IMR-90 (cell line): ENCODE data around the gene SLC25A15. TPM values are rescaled to one million over a fixed set of nuclear protein-coding genes. Genes with fewer than 3 reads are reported as not detected.

Experiments
- ATAC-seq: fragments of 200-7000 bp; cut with Tn5 transposase; 2 replicates; pipeline ENCODE4 v1.9.1; 2020; ENCODE audit warnings: low read depth, mild to moderate bottlenecking, moderate library complexity
- BruUV-seq: library from RNA; stranded (reverse); fragments of 400-500 nt; replicated peaks from 2 replicates; lab custom pipeline; 2021; lab: Mats Ljungman, UMichigan
- CTCF ChIA-PET: fragments of 300-600 bp; formaldehyde crosslinking; extraction: SDS; loops from one replicate; lab custom pipeline; 2021; ENCODE audit warnings: antibody characterized with exemption; lab: Yijun Ruan, JAX
- POLR2A ChIA-PET: fragments of 300-600 bp; sonication (Branson Sonifier 250); formaldehyde crosslinking; loops from one replicate; lab custom pipeline; 2022; ENCODE audit warnings: antibody characterized with exemption; ENCODE audit not compliant: unreplicated experiment; lab: Charles Lee
- DNase-seq: peaks from one replicate; pipeline ENCODE4 v3.0.0; 2013
- H2AFZ ChIP-seq: replicated peaks from 2 replicates; pipeline ENCODE3; 2013; ENCODE audit warnings: low read length, mild to moderate bottlenecking; ENCODE audit not compliant: poor library complexity
- H2AK5ac ChIP-seq: 2 replicates; pipeline ENCODE4 v1.6.1; 2013; ENCODE audit warnings: low read depth, low read length, inconsistent platforms
- H2AK9ac ChIP-seq: replicated peaks from 2 replicates; pipeline ENCODE3; 2013; ENCODE audit warnings: mild to moderate bottlenecking, low read depth, low read length, moderate library complexity; ENCODE audit not compliant: poor library complexity
- H2BK120ac ChIP-seq: 2 replicates; pipeline ENCODE4 v1.6.1; 2013; ENCODE audit warnings: low read depth, low read length, inconsistent platforms
- H2BK15ac ChIP-seq: 3 replicates; pipeline ENCODE4 v1.6.1; 2013; ENCODE audit warnings: low read depth, low read length, inconsistent platforms
- H2BK20ac ChIP-seq: 2 replicates; pipeline ENCODE4 v1.6.1; 2013; ENCODE audit warnings: low read depth, mild to moderate bottlenecking, inconsistent platforms, low read length, moderate library complexity
- H2BK5ac ChIP-seq: 2 replicates; pipeline ENCODE4 v1.6.1; 2013; ENCODE audit warnings: mild to moderate bottlenecking, low read depth, low read length, inconsistent platforms; ENCODE audit not compliant: poor library complexity, severe bottlenecking
- H3K14ac ChIP-seq: replicated peaks from 2 replicates; pipeline ENCODE4 v1.6.1; 2013; ENCODE audit warnings: low read depth, low read length, inconsistent platforms
- H3K18ac ChIP-seq: 2 replicates; pipeline ENCODE4 v1.6.1; 2013; ENCODE audit warnings: low read depth, low read length, control low read depth
- H3K23ac ChIP-seq: 2 replicates; pipeline ENCODE4 v1.6.1; 2013; ENCODE audit warnings: low read depth, low read length, inconsistent platforms
- H3K27ac ChIP-seq: 2 replicates; pipeline ENCODE4 v1.5.1; 2013; ENCODE audit warnings: mild to moderate bottlenecking, control low read depth, low read length; ENCODE audit not compliant: insufficient read depth
- H3K27me3 ChIP-seq: 2 replicates; pipeline ENCODE4 v1.6.1; 2013; ENCODE audit warnings: low read length; ENCODE audit not compliant: control insufficient read depth, insufficient read depth
- H3K36me3 ChIP-seq: 2 replicates; pipeline ENCODE4 v1.6.1; 2013; ENCODE audit warnings: low read length, mixed read lengths; ENCODE audit not compliant: control insufficient read depth, insufficient read depth
- H3K4ac ChIP-seq: 2 replicates; pipeline ENCODE4 v1.6.1; 2013; ENCODE audit warnings: low read depth, low read length, inconsistent platforms
- H3K4me1 ChIP-seq: 2 replicates; pipeline ENCODE4 v1.6.1; 2013; ENCODE audit warnings: low read length, mixed read lengths; ENCODE audit not compliant: control insufficient read depth, insufficient read depth
- H3K4me2 ChIP-seq: 2 replicates; pipeline ENCODE4 v1.6.1; 2013; ENCODE audit warnings: low read depth, mild to moderate bottlenecking, control low read depth, low read length, moderate library complexity
- H3K4me3 ChIP-seq: 2 replicates; pipeline ENCODE4 v1.5.1; 2013; ENCODE audit warnings: low read depth, mild to moderate bottlenecking, control low read depth, low read length, moderate library complexity; ENCODE audit not compliant: insufficient read depth
- H3K56ac ChIP-seq: 2 replicates; pipeline ENCODE4 v1.6.1; 2013; ENCODE audit warnings: low read length, inconsistent platforms; ENCODE audit not compliant: insufficient read depth; ENCODE audit errors: extremely low read depth
- H3K79me1 ChIP-seq, 2 experiments: 2 replicates each; pipeline ENCODE4 v1.6.1; 2013; ENCODE audit warnings: low read length in 2 of 2, inconsistent platforms in 1 of 2, low read depth in 1 of 2
- H3K9ac ChIP-seq: 2 replicates; pipeline ENCODE4 v1.6.1; 2013; ENCODE audit warnings: low read depth, low read length, control low read depth
- H3K9me1 ChIP-seq: 2 replicates; pipeline ENCODE4 v1.6.1; 2013; ENCODE audit warnings: low read length, inconsistent platforms; ENCODE audit not compliant: insufficient read depth
- H3K9me3 ChIP-seq: 2 replicates; pipeline ENCODE4 v1.6.1; 2013; ENCODE audit warnings: low read length; ENCODE audit not compliant: control insufficient read depth, insufficient read depth
- H4K20me1 ChIP-seq: 2 replicates; pipeline ENCODE4 v1.6.1; 2013; ENCODE audit warnings: low read length, inconsistent platforms; ENCODE audit not compliant: insufficient read depth
- H4K5ac ChIP-seq: 2 replicates; pipeline ENCODE4 v1.6.1; 2013; ENCODE audit warnings: mild to moderate bottlenecking, low read depth, low read length, control low read depth
- H4K8ac ChIP-seq, 2 experiments: 2 replicates each; pipeline ENCODE4 v1.6.1; 2013; ENCODE audit warnings: low read depth in 2 of 2, low read length in 2 of 2, control low read depth in 1 of 2, inconsistent platforms in 1 of 2
- H4K91ac ChIP-seq: 2 replicates; pipeline ENCODE4 v1.6.1; 2013; ENCODE audit warnings: low read depth, low read length, inconsistent platforms; ENCODE audit not compliant: insufficient read depth
- CEBPB ChIP-seq: IDR thresholded peaks from 2 replicates; pipeline ENCODE4 v1.6.1; 2012; ENCODE audit warnings: low read depth, low read length, improper control_type of control experiment
- CHD1 ChIP-seq: IDR thresholded peaks from 2 replicates; pipeline ENCODE4 v1.6.1; 2012; ENCODE audit warnings: low read depth, low read length, improper control_type of control experiment
- MAFK ChIP-seq: IDR thresholded peaks from 2 replicates; pipeline ENCODE4 v1.6.1; 2012; ENCODE audit warnings: low read depth, low read length, improper control_type of control experiment
- MAZ ChIP-seq: IDR thresholded peaks from 2 replicates; pipeline ENCODE4 v1.6.1; 2012; ENCODE audit warnings: low read depth, mild to moderate bottlenecking, low read length, improper control_type of control experiment, moderate library complexity, borderline replicate concordance
- MXI1 ChIP-seq: IDR thresholded peaks from 2 replicates; pipeline ENCODE4 v1.6.1; 2012; ENCODE audit warnings: low read depth, mild to moderate bottlenecking, low read length, moderate library complexity, borderline replicate concordance
- NFE2L2 ChIP-seq: fragments of 150-350 bp; IDR thresholded peaks from 2 replicates; pipeline ENCODE4 v1.6.1; 2016; ENCODE audit warnings: low read depth, mild to moderate bottlenecking, low read length
- POLR2A ChIP-seq: IDR thresholded peaks from 2 replicates; pipeline ENCODE4 v1.6.1; 2012; ENCODE audit warnings: mild to moderate bottlenecking, low read depth, low read length
- RAD21 ChIP-seq: IDR thresholded peaks from 2 replicates; pipeline ENCODE4 v1.6.1; 2012; ENCODE audit warnings: low read length, improper control_type of control experiment
- RCOR1 ChIP-seq: IDR thresholded peaks from 2 replicates; pipeline ENCODE4 v1.6.1; 2012; ENCODE audit warnings: mild to moderate bottlenecking, low read length, improper control_type of control experiment; ENCODE audit not compliant: insufficient replicate concordance
- RFX5 ChIP-seq: IDR thresholded peaks from 2 replicates; pipeline ENCODE4 v1.8.0; 2012; ENCODE audit warnings: low read depth, mild to moderate bottlenecking, low read length, moderate library complexity
- SMC3 ChIP-seq: fragments of 150-350 bp; IDR thresholded peaks from 2 replicates; pipeline ENCODE4 v1.6.1; 2016; ENCODE audit warnings: low read depth, mild to moderate bottlenecking, antibody characterized with exemption, low read length, moderate library complexity
- WGBS, 2 experiments: methylation state at CpG; one replicate each; pipeline versions ENCODE4 v1.1.5 to v1.1.7; 2013; ENCODE audit warnings: missing lambda C conversion rate in 2 of 2; ENCODE audit not compliant: insufficient read length in 1 of 2; ENCODE audit errors: extremely low coverage in 2 of 2; 5-methylcytosine and 5-hydroxymethylcytosine counted together
- dilution Hi-C: fragments of 300-500 bp; cut with HindIII; formaldehyde crosslinking; loops from one replicate; pipeline ENCODE4 v1.14.3; 2018; ENCODE audit warnings: low sequenced_read_pairs; ENCODE audit not compliant: unreplicated experiment
- in situ Hi-C: fragments of 300-500 bp; cut with MboI; formaldehyde crosslinking; loops from 3 replicates; pipeline ENCODE4 v1.14.3; 2019; ENCODE audit warnings: low sequenced_read_pairs, inconsistent platforms, mixed read lengths
- intact Hi-C: fragments of 100-400 bp; cut with micrococcal nuclease; formaldehyde crosslinking; loops from 2 replicates; pipeline ENCODE4 v1.10.0; 2022
- polyA plus RNA-seq, 3 experiments: library from polyadenylated mRNA; depleted of rRNA; stranded (reverse); fragments of >200 nt; gene quantifications; 2 replicates each; pipeline ENCODE4 v1.2.3, GENCODE V29; 2012; ENCODE audit warnings: low replicate concordance in 1 of 3
- total RNA-seq: library from RNA; depleted of rRNA; stranded (reverse); fragments of >200 nt; gene quantifications from 2 replicates; pipeline ENCODE4 v1.2.3, GENCODE V29; 2012
- TF ChIP-seq, protein P1 (sequence below): fragments of 150-350 bp; IDR thresholded peaks from 2 replicates; pipeline ENCODE4 v1.6.1; 2016; ENCODE audit warnings: low read depth, mild to moderate bottlenecking, low read length, moderate library complexity, borderline replicate concordance
- TF ChIP-seq, protein P2 (sequence below): fragments of 150-350 bp; IDR thresholded peaks from 2 replicates; pipeline ENCODE4 v1.6.1; 2017; ENCODE audit warnings: mild to moderate bottlenecking, antibody characterized with exemption, low read length, low read depth

SLC25A15 gene
- total and polyA plus RNA-seq, 2 of the 4 experiments (the other 2 are of a cell fraction) = 5.4 to 13.3 TPM

DNA sequence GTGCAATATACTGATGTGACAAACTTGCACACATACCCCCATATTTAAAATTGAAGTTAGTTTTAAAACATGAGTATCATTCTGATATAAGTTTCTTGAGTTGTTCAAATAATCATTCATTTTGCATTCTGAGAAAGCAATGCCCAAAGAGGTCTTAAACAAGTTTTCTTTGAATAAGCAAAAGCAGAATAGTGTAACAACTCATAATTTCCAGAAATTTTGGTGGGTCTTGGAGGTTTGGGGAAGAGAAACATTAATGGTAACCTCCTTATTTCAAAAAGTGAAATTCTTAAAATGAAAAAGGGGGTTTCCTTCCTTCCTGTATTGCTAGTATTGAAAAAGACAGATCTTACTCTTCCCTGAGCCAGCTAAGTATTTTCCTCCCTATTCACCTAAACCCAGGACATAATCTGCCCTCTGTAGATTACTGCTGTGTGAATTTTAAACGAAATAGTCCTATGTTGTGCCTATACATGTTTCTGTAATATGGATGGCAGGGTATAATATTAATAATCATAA is 30.4 kb downstream of the SLC25A15 start:
- no TSS peak for BruUV-seq
- Histone ChIP-seq H2BK15ac (no peak overlapping the region), H2AK5ac (no peak overlapping the region), H4K20me1 (no peaks in the 10 kb centered on the region), H3K27me3 (no peaks in the 10 kb centered on the region), H3K9me1 (no peaks in the 10 kb centered on the region), H3K27ac (no peak overlapping the region), H2AFZ (no peak overlapping the region), H3K79me1 (no peaks in the 10 kb centered on the region), H3K18ac (no peak overlapping the region), H2BK20ac (no peak overlapping the region), H4K8ac (no peak overlapping the region), H4K91ac (no peak overlapping the region), H3K4me1 (no peaks in the 10 kb centered on the region), H3K4me2 (no peak overlapping the region), H3K23ac (no peak overlapping the region), H2AK9ac (no peak overlapping the region), H3K36me3 (no peaks in the 10 kb centered on the region), H4K5ac (no peak overlapping the region), H3K4ac (no peak overlapping the region), H2BK120ac (no peak overlapping the region), H3K56ac (no peak overlapping the region), H2BK5ac (no peak overlapping the region), H3K9me3 (no peaks in the 10 kb centered on the region), H3K4me3 (no peak overlapping the region), H3K14ac (no peak overlapping the region), H3K9ac (no peak overlapping the region)
- intact Hi-C loops = loop anchor here (5.0 kb wide), 1 partner anchor 37 kb away; no protein-coding TSS in a partner anchor
- DNase-seq = no peak
- no peak for ATAC-seq
- in situ Hi-C loops = no loop called here
- CTCF ChIA-PET = no interaction called here
- no CpG with 5 or more reads among the region's 1 CpG for WGBS, 2 experiments
- dilution Hi-C loops = no loop called here
- TF ChIP-seq, protein P1, sequence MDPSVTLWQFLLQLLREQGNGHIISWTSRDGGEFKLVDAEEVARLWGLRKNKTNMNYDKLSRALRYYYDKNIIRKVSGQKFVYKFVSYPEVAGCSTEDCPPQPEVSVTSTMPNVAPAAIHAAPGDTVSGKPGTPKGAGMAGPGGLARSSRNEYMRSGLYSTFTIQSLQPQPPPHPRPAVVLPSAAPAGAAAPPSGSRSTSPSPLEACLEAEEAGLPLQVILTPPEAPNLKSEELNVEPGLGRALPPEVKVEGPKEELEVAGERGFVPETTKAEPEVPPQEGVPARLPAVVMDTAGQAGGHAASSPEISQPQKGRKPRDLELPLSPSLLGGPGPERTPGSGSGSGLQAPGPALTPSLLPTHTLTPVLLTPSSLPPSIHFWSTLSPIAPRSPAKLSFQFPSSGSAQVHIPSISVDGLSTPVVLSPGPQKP = no peak
- TF ChIP-seq, protein P2, sequence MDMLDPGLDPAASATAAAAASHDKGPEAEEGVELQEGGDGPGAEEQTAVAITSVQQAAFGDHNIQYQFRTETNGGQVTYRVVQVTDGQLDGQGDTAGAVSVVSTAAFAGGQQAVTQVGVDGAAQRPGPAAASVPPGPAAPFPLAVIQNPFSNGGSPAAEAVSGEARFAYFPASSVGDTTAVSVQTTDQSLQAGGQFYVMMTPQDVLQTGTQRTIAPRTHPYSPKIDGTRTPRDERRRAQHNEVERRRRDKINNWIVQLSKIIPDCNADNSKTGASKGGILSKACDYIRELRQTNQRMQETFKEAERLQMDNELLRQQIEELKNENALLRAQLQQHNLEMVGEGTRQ = no peak
- TF ChIP-seq RCOR1 (no peak), CEBPB (no peak), MAFK (no peak), RFX5 (no peak), SMC3 (no peak), POLR2A (no peak), RAD21 (no peak), NFE2L2 (no peak), CHD1 (no peak), MXI1 (no peak), MAZ (no peak)
- POLR2A ChIA-PET = no interaction called here
